ENCODE results near the gene GRIN3A.

DNA sequence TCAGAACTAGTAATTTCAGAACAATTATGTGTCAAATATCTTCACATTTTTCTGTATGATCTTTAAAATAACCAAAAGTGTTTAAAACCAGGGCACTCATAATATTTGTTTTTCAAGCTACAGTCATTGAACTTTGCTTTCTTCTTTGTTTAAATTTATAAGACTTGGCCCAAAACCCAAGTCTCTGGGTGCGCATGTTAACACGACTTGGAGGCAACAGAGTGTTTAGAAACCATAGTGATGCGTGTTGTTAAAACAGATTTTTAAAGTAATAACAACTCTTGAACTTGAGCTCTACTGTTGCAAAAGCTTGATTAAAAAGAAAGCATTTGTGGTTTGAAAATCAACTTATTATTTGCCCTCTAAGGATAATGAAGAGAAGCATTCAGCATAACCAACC, 26.0 kb upstream of the GRIN3A start:
- TF ChIP-seq GATA2 (IDR thresholded peaks at IDR 0.05; ENCODE audit: low read depth, low read length) (no peak), GATA3 (IDR thresholded peaks at IDR 0.05; ENCODE audit: low read depth, low read length) (no peak)
